ENCODE results near the gene BSDC1. TPM values are rescaled to one million over a fixed set of nuclear protein-coding genes. Genes with fewer than 3 reads are reported as not detected.

BSDC1 gene
- total and polyA plus RNA-seq, 2 experiments from 2014 or later: 56.2 to 78.7 TPM

- TF ChIP-seq CTCF (IDR thresholded peaks at IDR 0.05; ENCODE audit: low read depth, low read length): no peak
- no peak for DNase-seq (ENCODE audit: low read depth in 1 of 2, low spot score in 1 of 2)
- Histone ChIP-seq H3K27me3 (no peaks in the 10 kb centered on the region), H3K4me3 (no peak overlapping the region), H3K4me1 (ENCODE audit: low read depth) (peaks cover 7% of the 10 kb centered on the region), H3K9me3 (ENCODE audit: low read depth) (no peaks in the 10 kb centered on the region), H3K36me3 (peaks cover 19% of the 10 kb centered on the region), H3K27ac (no peak overlapping the region)
Measured at GRCh38 chr1:32390904-32391870, 3.1 kb downstream of the BSDC1 start.

DNA sequence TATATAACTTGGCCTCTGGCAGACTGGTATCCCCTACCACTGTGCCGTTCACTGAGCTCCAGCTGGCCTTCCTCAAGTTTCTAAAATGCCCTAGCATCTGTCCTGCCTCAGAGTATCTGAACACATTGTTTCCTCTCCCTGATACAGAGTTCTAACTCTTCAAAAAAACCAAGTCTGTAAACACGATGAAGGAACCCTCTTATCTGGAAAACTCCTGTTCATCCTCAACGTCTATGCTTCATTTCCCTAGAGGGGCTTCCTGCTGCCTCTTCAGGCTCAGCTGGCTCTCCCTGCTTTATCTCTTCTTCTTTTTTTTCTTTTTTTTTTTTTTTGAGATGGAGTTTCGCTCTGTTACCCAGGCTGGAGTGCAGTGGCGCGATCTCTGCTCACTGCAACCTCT lies 5.6 kb downstream of the BSDC1 start:
- H3K36me3 ChIP-seq: peaks cover 40% of the 10 kb centered on the region
- H3K27me3 ChIP-seq: no peaks in the 10 kb centered on the region
- no peak overlapping the region for H3K4me3 ChIP-seq
- no peak overlapping the region for H3K27ac ChIP-seq
- H3K9me3 ChIP-seq (ENCODE audit: low read depth): no peaks in the 10 kb centered on the region
- peak in 1 of 2 donors; percentile 54 for DNase-seq (ENCODE audit: low read depth in 1 of 2, low spot score in 1 of 2)
- H3K4me1 ChIP-seq (ENCODE audit: low read depth): peaks cover 7% of the 10 kb centered on the region
- no peak for TF ChIP-seq CTCF (IDR thresholded peaks at IDR 0.05; ENCODE audit: low read depth, low read length)

DNA sequence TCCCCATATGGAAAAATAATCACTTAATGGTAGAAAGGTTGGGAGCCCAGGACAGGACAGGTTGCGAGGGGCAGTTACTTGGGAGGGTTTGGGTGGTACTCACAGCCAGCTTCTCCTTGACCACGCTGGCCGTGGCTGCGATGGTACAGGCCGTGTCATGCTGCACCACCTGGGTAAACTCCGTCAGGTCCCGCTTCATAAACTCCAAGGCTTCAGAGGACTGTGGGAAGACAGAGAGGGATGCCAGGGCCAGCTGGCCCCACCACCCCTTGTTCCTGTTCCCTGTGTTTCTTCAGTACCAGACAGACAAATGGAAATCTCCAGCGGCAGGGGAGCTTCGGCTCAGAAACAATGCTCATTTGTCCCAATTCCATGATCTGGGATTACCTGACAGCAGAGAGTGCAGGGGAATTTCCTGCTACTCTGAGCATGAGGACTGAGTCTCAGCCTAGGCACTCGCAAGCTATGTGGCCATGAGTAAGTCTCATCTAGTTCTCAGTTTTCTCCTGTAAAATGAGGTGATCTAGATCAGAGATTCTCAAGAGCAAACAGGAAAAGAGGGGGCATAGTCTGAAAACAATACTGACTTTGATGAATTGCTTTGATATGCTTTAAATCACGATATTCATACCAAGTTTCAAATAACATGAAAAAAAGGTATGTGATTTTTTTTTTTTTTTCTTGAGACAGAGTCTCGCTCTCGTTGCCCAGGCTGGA lies 7.4 kb downstream of the BSDC1 start:
- DNase-seq (ENCODE audit: low read depth in 1 of 2, low spot score in 1 of 2): no peak
- no peak for TF ChIP-seq CTCF (IDR thresholded peaks at IDR 0.05; ENCODE audit: low read depth, low read length)
- Histone ChIP-seq H3K4me1 (ENCODE audit: low read depth) (no peaks in the 10 kb centered on the region), H3K36me3 (peaks cover 53% of the 10 kb centered on the region), H3K4me3 (no peak overlapping the region), H3K9me3 (ENCODE audit: low read depth) (no peaks in the 10 kb centered on the region), H3K27ac (no peak overlapping the region), H3K27me3 (no peaks in the 10 kb centered on the region)

GRCh38 chr1:32380057-32380456 lies 14.2 kb downstream of the BSDC1 start:
- no peak for TF ChIP-seq CTCF (IDR thresholded peaks at IDR 0.05; ENCODE audit: low read depth, low read length)
- H3K4me3 ChIP-seq: no peak overlapping the region
- no peaks in the 10 kb centered on the region for H3K9me3 ChIP-seq (ENCODE audit: low read depth)
- no peaks in the 10 kb centered on the region for H3K4me1 ChIP-seq (ENCODE audit: low read depth)
- H3K27ac ChIP-seq: no peak overlapping the region
- H3K27me3 ChIP-seq: no peaks in the 10 kb centered on the region
- no peak for DNase-seq (ENCODE audit: low read depth in 1 of 2, low spot score in 1 of 2)
- H3K36me3 ChIP-seq: peaks cover 70% of the 10 kb centered on the region

- no peak overlapping the region for H3K27ac ChIP-seq
- no peak for TF ChIP-seq CTCF (IDR thresholded peaks at IDR 0.05; ENCODE audit: low read depth, low read length)
- peaks cover 58% of the 10 kb centered on the region for H3K36me3 ChIP-seq
- H3K4me3 ChIP-seq: no peak overlapping the region
- no peak for DNase-seq (ENCODE audit: low read depth in 1 of 2, low spot score in 1 of 2)
- H3K4me1 ChIP-seq (ENCODE audit: low read depth): no peaks in the 10 kb centered on the region
- H3K27me3 ChIP-seq: no peaks in the 10 kb centered on the region
- H3K9me3 ChIP-seq (ENCODE audit: low read depth): no peaks in the 10 kb centered on the region
Measured at GRCh38 chr1:32377541-32378220, 16.6 kb downstream of the BSDC1 start.
